Measurements from ENCODE around the gene PDPK1.

- TF ChIP-seq CTCF (IDR thresholded peaks at IDR 0.05) (no peak), POLR2AphosphoS5 (IDR thresholded peaks at IDR 0.05) (no peak)
Measured at GRCh38 chr16:2500430-2500917, 37.3 kb upstream of the PDPK1 start.

Data from esophagus muscularis mucosa (tissue), 3 donors.